GM13977 (cell line): ENCODE data around the gene TMEM115.

Experiments used
- DNase-seq: peaks from one replicate; pipeline ENCODE4 v3.0.0; 2012; ENCODE audit warnings: low spot score
- in situ Hi-C: fragments of 300-500 bp; cut with MboI; formaldehyde crosslinking; loops from one replicate; pipeline ENCODE4 v1.12.0; 2022; ENCODE audit warnings: low sequenced_read_pairs, low pct_unique_long_range_greater_than_20kb, mixed read lengths, inconsistent platforms; ENCODE audit not compliant: unreplicated experiment
- TF ChIP-seq, protein P1 (sequence below): IDR thresholded peaks from 2 replicates; pipeline ENCODE4 v1.5.1; 2012; ENCODE audit warnings: mild to moderate bottlenecking, control low read depth; ENCODE audit not compliant: insufficient read depth; ENCODE audit errors: extremely low read depth, missing control alignments

The TMEM115 gene

DNA sequence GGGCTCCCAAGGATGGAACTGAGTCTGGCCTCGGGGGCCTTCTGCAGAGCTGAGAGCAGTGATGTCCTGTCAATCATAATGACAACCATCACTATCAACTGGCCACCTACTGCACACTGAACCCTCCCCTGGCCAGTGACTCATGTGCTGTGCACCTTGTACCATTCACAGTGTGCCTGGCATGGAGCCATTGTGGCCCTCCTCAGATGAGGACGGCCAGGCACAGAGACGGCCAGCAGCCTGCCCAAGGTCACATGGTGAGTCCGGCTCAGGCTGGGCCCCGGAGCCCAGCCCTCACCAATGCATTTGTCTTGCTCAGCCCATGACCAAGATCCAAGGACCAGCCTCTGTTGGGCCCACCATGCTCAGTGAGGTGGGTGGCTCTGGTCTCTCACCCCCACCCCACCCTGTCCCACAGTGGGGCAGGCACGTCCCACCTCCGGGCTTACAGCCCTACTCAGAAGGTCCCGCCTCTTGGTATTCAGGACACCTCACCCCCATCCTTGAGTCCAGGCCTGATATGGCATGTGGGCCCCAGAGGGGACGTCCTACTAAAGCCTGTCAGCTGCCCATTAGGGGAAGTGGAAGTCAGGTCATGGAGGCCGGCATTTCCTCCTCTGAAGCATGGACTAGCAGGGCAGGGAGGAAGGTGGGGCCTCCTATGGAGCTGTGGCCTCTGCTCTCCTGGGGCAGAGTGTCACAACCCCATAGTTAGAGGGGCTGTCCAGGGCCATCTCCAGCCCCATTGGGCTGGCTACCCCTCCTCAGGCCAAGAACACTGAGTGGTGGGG is 35.9 kb upstream of the TMEM115 start:
- in situ Hi-C loops = no loop called here
- TF ChIP-seq, protein P1, sequence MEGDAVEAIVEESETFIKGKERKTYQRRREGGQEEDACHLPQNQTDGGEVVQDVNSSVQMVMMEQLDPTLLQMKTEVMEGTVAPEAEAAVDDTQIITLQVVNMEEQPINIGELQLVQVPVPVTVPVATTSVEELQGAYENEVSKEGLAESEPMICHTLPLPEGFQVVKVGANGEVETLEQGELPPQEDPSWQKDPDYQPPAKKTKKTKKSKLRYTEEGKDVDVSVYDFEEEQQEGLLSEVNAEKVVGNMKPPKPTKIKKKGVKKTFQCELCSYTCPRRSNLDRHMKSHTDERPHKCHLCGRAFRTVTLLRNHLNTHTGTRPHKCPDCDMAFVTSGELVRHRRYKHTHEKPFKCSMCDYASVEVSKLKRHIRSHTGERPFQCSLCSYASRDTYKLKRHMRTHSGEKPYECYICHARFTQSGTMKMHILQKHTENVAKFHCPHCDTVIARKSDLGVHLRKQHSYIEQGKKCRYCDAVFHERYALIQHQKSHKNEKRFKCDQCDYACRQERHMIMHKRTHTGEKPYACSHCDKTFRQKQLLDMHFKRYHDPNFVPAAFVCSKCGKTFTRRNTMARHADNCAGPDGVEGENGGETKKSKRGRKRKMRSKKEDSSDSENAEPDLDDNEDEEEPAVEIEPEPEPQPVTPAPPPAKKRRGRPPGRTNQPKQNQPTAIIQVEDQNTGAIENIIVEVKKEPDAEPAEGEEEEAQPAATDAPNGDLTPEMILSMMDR = no peak

DNA sequence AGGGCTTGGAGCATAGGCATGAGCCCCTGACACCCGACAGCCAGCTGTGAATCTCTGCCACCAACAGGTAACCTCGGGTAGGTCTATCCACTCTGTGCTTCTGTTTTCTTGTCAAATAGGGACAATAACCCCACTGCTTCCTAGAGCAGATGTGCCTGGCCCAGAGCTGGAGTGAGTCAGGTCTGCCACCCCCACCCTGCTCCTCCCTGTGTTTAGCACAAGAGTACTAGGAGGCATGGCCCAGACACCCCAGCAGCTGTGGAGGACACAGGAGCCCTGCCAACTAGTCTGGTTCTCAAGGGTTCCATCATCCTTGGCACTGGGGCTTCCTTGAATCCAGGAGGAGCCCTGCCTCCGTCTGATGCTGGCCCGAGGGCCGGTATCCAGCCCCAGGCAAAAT is 33.7 kb upstream of the TMEM115 start:
- TF ChIP-seq, protein P1 = no peak
- in situ Hi-C loops = no loop called here

More for the DNA sequence above, 35.9 kb upstream of the TMEM115 start:
- DNase-seq = no peak

DNA sequence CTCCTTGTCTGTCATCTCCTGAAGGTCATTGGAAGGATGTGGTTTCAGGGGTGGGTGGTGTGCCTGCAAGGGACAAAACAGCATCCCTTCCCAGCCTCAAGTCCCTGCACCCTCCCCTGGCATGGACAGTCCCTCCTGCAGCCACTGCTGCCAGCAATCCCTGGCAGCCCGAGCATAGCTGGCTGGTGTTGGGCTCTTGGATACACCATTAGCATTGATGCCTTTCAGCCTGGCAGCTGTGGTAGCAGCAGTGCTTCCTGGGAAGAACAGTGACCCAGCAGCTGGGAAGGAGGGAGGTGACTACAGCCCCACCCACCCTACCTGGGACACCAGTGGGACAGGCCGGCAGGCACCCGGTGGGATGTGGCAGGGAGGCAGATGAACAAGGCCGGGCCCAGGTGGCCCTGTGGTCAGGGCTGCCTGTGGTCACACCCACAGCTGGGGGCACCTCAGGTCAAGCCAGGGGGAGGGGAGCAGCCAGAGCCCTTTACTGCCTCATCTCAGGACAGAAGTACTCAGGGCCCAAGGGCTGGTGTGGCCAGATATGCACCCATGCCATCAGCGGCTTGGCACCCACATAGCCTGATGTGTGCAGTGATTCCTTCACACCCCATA is 32.9 kb upstream of the TMEM115 start:
- in situ Hi-C loops = no loop called here
- DNase-seq = no peak
- TF ChIP-seq, protein P1 = no peak

More for the DNA sequence above, 33.7 kb upstream of the TMEM115 start:
- no peak for DNase-seq

DNA sequence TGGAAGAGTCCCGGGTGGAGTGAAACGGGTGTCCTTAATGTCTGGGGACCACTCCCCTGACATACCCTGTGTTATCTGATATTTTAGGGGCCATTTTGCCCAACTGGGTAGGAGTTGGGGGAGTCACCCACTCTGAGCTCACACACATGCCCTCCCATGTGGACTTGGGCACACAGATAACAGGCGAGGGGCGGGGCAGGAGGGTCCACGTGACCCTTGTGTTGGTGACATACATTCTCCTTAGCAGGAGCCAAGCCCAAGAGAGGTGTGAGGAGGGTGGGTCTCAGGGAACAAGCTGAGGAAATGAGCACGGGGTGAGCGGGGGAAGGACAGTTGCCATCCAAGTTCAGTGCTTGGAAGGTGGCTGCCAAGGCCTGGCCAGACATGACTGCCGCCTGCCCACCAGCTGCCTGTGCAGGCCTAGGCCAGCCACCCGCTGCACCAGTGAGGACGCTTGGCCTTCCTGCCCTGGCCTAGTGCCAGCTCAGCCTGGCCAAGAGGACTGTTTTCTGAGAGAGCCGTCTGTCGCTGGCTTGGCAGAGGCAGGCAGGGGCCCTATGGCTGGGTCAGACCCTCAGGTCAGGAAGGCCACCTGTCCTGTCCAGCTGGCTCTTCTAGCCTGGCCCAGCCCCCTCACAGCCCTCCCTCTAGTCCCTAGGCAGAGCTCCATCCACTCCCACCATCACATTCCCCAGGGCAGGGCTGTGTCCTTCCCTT is 31.3 kb upstream of the TMEM115 start:
- TF ChIP-seq, protein P1 = no peak
- in situ Hi-C loops = no loop called here
- no peak for DNase-seq

DNA sequence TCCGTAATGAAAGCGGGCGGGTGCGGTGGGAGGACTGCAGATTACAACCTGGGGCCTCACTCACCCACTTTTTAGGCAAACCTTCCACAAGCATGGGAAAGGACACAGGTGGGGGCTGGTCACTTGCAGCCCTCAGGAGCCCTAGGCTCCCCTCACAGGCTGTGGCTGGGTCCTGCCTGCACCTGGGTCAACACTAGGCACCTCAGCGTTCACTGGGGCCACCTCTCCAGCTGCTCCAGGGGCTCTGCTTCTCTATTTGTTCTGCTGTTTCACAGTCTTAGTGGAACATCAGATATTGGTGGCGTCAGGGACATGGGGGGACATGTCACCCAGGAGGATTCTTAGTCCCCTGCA is 30.1 kb upstream of the TMEM115 start:
- TF ChIP-seq, protein P1 = no peak
- no peak for DNase-seq
- in situ Hi-C loops = no loop called here

DNA sequence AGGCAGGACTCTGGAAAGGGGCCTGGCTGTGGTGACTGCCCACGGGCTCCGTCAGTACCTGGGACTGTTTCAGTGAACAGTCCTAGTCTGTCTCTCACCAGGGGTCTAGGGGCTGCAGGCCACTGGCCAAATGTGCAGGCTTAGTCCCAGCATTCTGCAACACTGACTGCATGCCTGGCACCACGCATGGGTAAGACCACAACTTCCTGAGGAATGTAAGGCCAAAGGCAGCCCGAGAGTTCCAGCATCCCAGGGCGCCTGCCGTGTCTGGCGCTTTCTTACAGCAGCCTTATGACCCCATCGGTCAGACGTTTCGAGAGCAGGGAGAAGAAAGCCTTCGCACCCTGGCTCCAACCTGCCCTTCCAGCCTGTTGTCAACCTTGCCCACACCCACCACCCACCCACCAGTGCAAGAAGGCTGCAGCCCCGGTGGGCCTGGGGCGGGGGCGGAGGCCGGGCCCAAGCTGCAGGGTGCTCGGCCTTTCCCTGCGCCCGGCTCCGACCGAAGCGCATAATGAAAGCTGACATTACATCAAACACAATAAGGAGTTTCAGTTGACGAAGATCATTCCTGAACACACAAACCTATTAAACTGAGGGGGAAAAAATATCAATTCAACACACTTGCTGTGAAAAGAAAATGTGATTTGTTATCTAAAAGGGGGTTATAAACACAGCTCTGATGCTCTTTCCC is 29.5 kb upstream of the TMEM115 start:
- TF ChIP-seq, protein P1 = no peak
- DNase-seq = no peak
- in situ Hi-C loops = no loop called here
